ENCODE results near the gene WDR46. TPM values are rescaled to one million over a fixed set of nuclear protein-coding genes. Genes with fewer than 3 reads are reported as not detected.

Gene WDR46
- total and polyA plus RNA-seq, 2 donors (not counting 3 experiments of a cell fraction or from before 2014, with no cell fraction given), result 61.4 to 71.2 TPM

DNA sequence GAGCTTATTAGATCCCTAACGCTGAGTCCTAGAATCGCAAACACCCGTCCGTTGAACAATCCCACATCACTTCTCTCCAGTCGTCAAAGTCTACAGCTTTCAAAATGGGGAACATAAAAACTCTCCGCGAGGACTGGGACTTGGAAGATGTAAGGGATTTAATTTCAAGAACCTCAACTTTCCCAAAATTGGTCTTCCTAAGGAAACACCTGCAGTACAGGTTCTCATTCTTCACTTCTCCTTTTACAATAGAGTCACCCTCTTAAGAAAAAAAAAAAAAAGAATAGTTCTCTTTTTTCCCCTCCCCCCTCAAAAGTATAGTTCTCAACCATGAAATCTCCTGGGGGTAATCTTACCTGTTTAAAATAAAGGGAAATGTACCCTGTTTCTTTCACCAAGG lies 35.1 kb upstream of the WDR46 start:
- TF ChIP-seq, protein P1, sequence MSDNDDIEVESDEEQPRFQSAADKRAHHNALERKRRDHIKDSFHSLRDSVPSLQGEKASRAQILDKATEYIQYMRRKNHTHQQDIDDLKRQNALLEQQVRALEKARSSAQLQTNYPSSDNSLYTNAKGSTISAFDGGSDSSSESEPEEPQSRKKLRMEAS (IDR thresholded peaks at IDR 0.05; ENCODE audit: insufficient read depth, insufficient read length), result no peak
- TF ChIP-seq, protein P2, sequence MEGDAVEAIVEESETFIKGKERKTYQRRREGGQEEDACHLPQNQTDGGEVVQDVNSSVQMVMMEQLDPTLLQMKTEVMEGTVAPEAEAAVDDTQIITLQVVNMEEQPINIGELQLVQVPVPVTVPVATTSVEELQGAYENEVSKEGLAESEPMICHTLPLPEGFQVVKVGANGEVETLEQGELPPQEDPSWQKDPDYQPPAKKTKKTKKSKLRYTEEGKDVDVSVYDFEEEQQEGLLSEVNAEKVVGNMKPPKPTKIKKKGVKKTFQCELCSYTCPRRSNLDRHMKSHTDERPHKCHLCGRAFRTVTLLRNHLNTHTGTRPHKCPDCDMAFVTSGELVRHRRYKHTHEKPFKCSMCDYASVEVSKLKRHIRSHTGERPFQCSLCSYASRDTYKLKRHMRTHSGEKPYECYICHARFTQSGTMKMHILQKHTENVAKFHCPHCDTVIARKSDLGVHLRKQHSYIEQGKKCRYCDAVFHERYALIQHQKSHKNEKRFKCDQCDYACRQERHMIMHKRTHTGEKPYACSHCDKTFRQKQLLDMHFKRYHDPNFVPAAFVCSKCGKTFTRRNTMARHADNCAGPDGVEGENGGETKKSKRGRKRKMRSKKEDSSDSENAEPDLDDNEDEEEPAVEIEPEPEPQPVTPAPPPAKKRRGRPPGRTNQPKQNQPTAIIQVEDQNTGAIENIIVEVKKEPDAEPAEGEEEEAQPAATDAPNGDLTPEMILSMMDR (IDR thresholded peaks at IDR 0.05; ENCODE audit: extremely low read depth in 1 of 2, insufficient read depth in 1 of 2, low read depth in 1 of 2, low read length in 2 of 2), result no peak
- TF ChIP-seq EZH2 (IDR thresholded peaks at IDR 0.05; ENCODE audit: borderline replicate concordance, low read depth, low read length, severe bottlenecking), result no peak
- TF ChIP-seq JUN (IDR thresholded peaks at IDR 0.05; ENCODE audit: borderline replicate concordance, insufficient read depth, insufficient read length, low read depth), result no peak
- no peak for TF ChIP-seq GATA2 (IDR thresholded peaks at IDR 0.05; ENCODE audit: insufficient read depth, insufficient read length, low read depth, low read length)
- POLR2A ChIA-PET, result interaction anchor here (1.2 kb wide), 1 partner anchor 52 kb away, joined by 6 read pairs; the partner anchor contains the start of genes RPS18 and VPS52
- dilution Hi-C loops (cut with MboI; ENCODE audit: extremely low pct_ligation_motif_present, low sequenced_read_pairs), result no loop called here
- Histone ChIP-seq H3K27me3 (ENCODE audit: control insufficient read depth in 2 of 2, insufficient read depth in 2 of 2, low read length in 2 of 2) (no peaks in the 10 kb centered on the region), H3K4me1 (ENCODE audit: control insufficient read depth, extremely low read depth, insufficient read depth, low read length) (peaks cover 38% of the 10 kb centered on the region), H3K79me2 (ENCODE audit: control insufficient read depth, insufficient read depth, low read length) (peaks cover 31% of the 10 kb centered on the region), H3K36me3 (ENCODE audit: control insufficient read depth in 2 of 2, extremely low read depth in 1 of 2, insufficient read depth in 2 of 2, low read length in 2 of 2) (peaks cover 4 to 18% of the 10 kb centered on the region in 2 experiments), H3K9me1 (replicated peaks; ENCODE audit: control insufficient read depth, extremely low read depth, insufficient read depth, low read length) (no peaks in the 10 kb centered on the region), H3K4me3 (replicated peaks in 1 of 3; ENCODE audit: insufficient read depth in 1 of 3, low read depth in 1 of 3, low read length in 3 of 3) (no peak overlapping the region), H3K9me3 (replicated peaks; ENCODE audit: control insufficient read depth, insufficient read depth, low read length) (no peaks in the 10 kb centered on the region), H3K9ac (replicated peaks; ENCODE audit: extremely low read depth, insufficient read depth, low read length) (no peak overlapping the region), H2AFZ (ENCODE audit: low read depth, low read length) (no peak overlapping the region), H3K27ac (ENCODE audit: insufficient read depth, low read depth, low read length) (no peak overlapping the region), H4K20me1 (replicated peaks; ENCODE audit: control insufficient read depth, extremely low read depth, insufficient read depth, low read length) (no peaks in the 10 kb centered on the region), H3K4me2 (ENCODE audit: insufficient read depth, low read length) (peak overlapping the region; percentile 65)
- CTCF ChIA-PET, result interaction anchor here (1.1 to 1.5 kb wide), 3 partner anchors 9 to 25 kb away, joined by 3 to 4 read pairs (median 3); no protein-coding TSS in a partner anchor
- no peak for FAIRE-seq
- no peak for DNase-seq (ENCODE audit: low read depth, low spot score)
- no TSS peak for BruUV-seq (replicated peaks)
- intact Hi-C loops (cut with micrococcal nuclease), result no loop called here
